HL-60 (cell line): ENCODE results near the gene ANO1.

ENCODE experiments used
- DNase-seq, 2 experiments: peaks; one replicate each; pipeline ENCODE4 v3.0.0-alpha.2; 2010 to 2020; ENCODE audit warnings: low read depth in 1 of 2, low spot score in 1 of 2
- H3K27ac ChIP-seq: fragments of 250-450 bp; sonication (Bioruptor Pico); replicated peaks from 2 replicates; pipeline ENCODE4 v1.5.1; 2020; ENCODE audit warnings: mild to moderate bottlenecking, moderate library complexity
- H3K27me3 ChIP-seq: fragments of 250-450 bp; sonication (Bioruptor Pico); 2 replicates; pipeline ENCODE4 v1.5.1; 2021; ENCODE audit warnings: mild to moderate bottlenecking, moderate library complexity; ENCODE audit not compliant: insufficient read depth, poor library complexity, severe bottlenecking
- H3K4me3 ChIP-seq: replicated peaks from 2 replicates; pipeline ENCODE4 v1.5.1; 2011; ENCODE audit warnings: mild to moderate bottlenecking, control low read depth, low read length; ENCODE audit not compliant: insufficient read depth
- GABPA ChIP-seq: IDR thresholded peaks from 2 replicates; pipeline ENCODE4 v1.6.1; 2012; ENCODE audit warnings: low read depth
- POLR2AphosphoS5 ChIP-seq: IDR thresholded peaks from 2 replicates; pipeline ENCODE4 v1.6.1; 2012; ENCODE audit warnings: low read depth
- SPI1 ChIP-seq: IDR thresholded peaks from 2 replicates; pipeline ENCODE4 v1.6.1; 2012; ENCODE audit warnings: low read depth, mild to moderate bottlenecking, borderline replicate concordance
- TF ChIP-seq, protein P1 (sequence below): IDR thresholded peaks from one replicate; pipeline ENCODE4 v1.5.1; 2011; ENCODE audit warnings: low read length, control low read depth, inconsistent platforms; ENCODE audit not compliant: insufficient read depth
- TF ChIP-seq, protein P2 (sequence below): IDR thresholded peaks from 2 replicates; pipeline ENCODE4 v1.6.1; 2012; ENCODE audit warnings: low read depth; ENCODE audit not compliant: insufficient replicate concordance

ANO1 gene

DNA sequence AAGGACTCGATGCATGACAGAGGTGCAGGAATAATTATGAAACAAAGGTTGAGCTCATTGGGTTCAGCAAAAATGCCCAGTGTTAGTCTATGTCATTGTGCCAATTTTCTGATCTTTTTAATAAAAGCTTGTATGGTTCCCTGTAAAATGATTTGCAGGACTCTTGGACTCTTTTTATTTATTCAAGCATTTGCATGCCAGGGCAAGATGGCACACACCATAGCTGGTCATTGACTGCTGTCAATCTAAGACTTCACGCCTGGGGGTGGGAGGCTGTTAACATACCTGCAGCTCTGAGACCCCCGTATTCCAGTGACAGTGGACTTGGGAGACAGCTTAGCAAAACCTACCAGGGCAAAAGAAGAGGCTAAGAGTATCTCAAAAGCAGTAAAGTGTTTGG lies 32.0 kb upstream of the ANO1 start:
- DNase-seq, result no peak

DNA sequence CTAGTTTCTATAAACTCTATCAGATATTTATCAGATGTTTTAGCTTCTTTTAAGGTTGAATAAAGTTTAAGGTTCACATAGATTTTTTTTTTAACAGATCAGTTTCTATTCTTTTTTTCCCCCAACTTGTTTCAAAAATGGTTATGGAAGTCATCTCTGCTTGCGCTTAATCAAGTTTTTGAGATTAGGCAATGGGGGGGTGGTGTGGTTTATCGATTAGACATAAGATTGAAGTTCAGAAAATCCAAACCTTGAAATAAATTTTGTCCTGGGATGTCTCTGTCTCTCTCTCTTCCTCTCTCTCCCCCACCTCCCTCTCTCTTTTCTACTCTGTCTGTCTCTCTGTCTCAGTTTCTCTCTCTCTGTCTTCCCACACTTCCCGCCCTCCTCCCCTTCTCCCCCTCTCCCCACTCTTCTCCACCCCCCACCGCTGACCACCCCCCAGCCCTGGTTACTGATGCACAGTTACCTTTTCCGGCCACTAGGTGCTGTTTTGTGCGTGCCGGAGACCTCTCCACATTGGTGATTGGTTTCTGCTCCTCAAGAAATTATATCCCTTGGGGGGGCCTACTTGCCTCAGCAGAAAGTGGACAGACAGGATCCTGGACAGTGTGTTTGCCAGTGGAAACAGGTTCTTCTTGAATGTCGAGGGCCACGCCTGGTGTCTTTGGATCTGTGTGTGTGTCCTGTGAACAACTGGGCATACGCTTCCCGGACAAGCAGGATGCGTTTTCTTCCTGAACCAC lies 29.7 kb upstream of the ANO1 start:
- Histone ChIP-seq H3K27me3 (no peaks in the 10 kb centered on the region), H3K4me3 (no peak overlapping the region), H3K27ac (no peak overlapping the region)
- DNase-seq, result no peak
- TF ChIP-seq, protein P1, sequence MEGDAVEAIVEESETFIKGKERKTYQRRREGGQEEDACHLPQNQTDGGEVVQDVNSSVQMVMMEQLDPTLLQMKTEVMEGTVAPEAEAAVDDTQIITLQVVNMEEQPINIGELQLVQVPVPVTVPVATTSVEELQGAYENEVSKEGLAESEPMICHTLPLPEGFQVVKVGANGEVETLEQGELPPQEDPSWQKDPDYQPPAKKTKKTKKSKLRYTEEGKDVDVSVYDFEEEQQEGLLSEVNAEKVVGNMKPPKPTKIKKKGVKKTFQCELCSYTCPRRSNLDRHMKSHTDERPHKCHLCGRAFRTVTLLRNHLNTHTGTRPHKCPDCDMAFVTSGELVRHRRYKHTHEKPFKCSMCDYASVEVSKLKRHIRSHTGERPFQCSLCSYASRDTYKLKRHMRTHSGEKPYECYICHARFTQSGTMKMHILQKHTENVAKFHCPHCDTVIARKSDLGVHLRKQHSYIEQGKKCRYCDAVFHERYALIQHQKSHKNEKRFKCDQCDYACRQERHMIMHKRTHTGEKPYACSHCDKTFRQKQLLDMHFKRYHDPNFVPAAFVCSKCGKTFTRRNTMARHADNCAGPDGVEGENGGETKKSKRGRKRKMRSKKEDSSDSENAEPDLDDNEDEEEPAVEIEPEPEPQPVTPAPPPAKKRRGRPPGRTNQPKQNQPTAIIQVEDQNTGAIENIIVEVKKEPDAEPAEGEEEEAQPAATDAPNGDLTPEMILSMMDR, result no peak
- TF ChIP-seq POLR2AphosphoS5 (no peak), GABPA (no peak), SPI1 (no peak)
- TF ChIP-seq, protein P2, sequence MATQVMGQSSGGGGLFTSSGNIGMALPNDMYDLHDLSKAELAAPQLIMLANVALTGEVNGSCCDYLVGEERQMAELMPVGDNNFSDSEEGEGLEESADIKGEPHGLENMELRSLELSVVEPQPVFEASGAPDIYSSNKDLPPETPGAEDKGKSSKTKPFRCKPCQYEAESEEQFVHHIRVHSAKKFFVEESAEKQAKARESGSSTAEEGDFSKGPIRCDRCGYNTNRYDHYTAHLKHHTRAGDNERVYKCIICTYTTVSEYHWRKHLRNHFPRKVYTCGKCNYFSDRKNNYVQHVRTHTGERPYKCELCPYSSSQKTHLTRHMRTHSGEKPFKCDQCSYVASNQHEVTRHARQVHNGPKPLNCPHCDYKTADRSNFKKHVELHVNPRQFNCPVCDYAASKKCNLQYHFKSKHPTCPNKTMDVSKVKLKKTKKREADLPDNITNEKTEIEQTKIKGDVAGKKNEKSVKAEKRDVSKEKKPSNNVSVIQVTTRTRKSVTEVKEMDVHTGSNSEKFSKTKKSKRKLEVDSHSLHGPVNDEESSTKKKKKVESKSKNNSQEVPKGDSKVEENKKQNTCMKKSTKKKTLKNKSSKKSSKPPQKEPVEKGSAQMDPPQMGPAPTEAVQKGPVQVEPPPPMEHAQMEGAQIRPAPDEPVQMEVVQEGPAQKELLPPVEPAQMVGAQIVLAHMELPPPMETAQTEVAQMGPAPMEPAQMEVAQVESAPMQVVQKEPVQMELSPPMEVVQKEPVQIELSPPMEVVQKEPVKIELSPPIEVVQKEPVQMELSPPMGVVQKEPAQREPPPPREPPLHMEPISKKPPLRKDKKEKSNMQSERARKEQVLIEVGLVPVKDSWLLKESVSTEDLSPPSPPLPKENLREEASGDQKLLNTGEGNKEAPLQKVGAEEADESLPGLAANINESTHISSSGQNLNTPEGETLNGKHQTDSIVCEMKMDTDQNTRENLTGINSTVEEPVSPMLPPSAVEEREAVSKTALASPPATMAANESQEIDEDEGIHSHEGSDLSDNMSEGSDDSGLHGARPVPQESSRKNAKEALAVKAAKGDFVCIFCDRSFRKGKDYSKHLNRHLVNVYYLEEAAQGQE, result no peak

More for the DNA sequence above, 32.0 kb upstream of the ANO1 start:
- Histone ChIP-seq H3K27me3 (no peaks in the 10 kb centered on the region), H3K27ac (no peak overlapping the region), H3K4me3 (no peak overlapping the region)
- TF ChIP-seq, protein P2, result no peak
- TF ChIP-seq POLR2AphosphoS5 (no peak), GABPA (no peak), SPI1 (no peak)
- TF ChIP-seq, protein P1, result no peak

DNA sequence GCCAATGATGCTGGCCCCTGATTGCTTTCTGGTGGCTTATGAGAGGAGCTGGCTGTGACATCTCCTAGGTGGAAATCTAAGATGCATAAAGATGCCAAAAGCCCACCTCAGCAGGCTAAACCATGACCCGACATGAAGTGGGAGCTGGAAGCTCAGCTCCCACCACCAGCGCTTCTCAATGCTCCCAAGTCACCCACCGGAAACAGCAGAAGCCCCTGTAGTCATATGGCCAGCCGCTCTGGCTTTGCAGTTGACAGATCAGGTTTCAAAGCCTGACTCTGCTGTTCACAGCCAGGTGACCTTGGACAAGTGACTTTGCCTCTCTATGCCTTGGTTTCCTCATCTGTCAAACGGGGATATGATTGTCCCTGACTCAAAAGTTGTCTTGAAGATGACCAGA lies 29.1 kb upstream of the ANO1 start:
- Histone ChIP-seq H3K27me3 (no peaks in the 10 kb centered on the region), H3K27ac (no peak overlapping the region)

More for the DNA sequence above, 29.1 kb upstream of the ANO1 start:
- DNase-seq, result no peak
- TF ChIP-seq GABPA (no peak), SPI1 (no peak), POLR2AphosphoS5 (no peak)
- TF ChIP-seq, protein P2, result no peak
- TF ChIP-seq, protein P1, result no peak
- no peak overlapping the region for H3K4me3 ChIP-seq
